Measurements from ENCODE around the gene UQCC2.

Gene UQCC2

DNA sequence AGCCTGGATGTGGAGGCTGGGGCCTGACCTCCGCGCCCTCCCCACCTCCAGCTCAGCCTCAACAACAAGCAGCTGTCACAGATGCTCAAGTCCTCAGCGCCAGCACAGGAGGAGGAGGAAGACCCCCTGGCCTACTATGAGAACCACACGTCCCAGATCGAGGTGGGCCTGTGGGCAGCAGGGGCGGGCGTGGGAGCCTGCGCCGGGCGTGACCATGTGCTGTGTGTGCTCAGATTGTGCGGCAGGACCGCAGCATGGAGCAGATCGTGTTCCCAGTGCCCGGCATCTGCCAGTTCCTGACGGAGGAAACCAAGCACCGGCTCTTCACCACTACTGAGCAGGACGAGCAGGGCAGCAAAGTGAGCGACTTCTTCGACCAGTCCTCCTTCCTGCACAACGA is 23.5 kb downstream of the UQCC2 start:
- TF ChIP-seq, protein P1, sequence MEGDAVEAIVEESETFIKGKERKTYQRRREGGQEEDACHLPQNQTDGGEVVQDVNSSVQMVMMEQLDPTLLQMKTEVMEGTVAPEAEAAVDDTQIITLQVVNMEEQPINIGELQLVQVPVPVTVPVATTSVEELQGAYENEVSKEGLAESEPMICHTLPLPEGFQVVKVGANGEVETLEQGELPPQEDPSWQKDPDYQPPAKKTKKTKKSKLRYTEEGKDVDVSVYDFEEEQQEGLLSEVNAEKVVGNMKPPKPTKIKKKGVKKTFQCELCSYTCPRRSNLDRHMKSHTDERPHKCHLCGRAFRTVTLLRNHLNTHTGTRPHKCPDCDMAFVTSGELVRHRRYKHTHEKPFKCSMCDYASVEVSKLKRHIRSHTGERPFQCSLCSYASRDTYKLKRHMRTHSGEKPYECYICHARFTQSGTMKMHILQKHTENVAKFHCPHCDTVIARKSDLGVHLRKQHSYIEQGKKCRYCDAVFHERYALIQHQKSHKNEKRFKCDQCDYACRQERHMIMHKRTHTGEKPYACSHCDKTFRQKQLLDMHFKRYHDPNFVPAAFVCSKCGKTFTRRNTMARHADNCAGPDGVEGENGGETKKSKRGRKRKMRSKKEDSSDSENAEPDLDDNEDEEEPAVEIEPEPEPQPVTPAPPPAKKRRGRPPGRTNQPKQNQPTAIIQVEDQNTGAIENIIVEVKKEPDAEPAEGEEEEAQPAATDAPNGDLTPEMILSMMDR (IDR thresholded peaks at IDR 0.05; ENCODE audit: low read length, missing control alignments): no peak
- no peak overlapping the region for H3K4me3 ChIP-seq (replicated peaks; ENCODE audit: low read depth, low read length)
- DNase-seq (ENCODE audit: low read depth): no peak

DNA sequence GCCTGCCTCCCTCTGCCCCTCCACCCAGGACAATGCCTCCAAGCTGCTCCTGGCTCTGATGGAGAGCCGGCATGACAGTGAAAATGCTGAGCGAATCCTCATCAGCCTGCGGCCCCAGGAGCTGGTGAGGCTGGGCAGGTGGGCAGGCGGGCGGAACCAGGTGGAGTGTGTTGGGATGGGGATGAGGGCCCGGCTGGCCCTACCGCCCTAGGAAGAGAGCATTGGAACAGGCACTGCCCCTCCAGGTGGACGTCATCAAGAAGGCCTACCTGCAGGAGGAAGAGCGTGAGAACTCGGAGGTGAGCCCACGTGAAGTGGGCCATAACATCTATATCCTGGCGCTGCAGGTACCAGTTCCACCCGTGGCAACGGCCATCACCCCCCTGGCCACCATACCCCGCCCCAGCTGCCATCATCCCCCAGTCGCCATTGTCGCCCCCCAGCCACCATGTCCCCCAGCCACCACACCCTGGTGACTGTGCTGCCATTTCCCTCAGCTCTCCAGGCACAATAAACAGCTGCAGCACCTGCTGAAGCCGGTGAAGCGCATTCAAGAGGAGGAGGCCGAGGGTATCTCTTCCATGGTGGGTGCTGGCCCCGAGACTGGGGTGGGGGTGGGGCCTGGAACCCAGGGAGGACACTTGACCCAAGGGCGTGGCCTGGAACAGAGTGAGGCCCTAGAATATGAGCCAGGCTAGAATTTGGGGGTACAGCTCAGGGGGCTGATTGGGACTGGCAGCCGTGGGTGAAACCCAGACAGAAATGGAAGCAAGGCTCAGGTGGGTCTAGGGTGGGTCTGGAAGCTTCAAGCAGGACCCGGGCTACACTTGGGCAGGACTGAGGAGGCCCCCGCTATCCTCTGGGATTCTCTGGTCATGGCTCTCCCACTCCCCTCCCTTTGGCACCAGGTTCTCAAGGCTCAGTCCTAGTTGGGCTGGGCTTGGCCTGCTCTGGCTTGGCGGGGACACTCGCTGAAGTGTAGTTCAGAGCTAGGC is 24.2 kb downstream of the UQCC2 start:
- TF ChIP-seq, protein P1 (IDR thresholded peaks at IDR 0.05; ENCODE audit: low read length, missing control alignments): no peak
- DNase-seq (ENCODE audit: low read depth): no peak
- no peak overlapping the region for H3K4me3 ChIP-seq (replicated peaks; ENCODE audit: low read depth, low read length)

DNA sequence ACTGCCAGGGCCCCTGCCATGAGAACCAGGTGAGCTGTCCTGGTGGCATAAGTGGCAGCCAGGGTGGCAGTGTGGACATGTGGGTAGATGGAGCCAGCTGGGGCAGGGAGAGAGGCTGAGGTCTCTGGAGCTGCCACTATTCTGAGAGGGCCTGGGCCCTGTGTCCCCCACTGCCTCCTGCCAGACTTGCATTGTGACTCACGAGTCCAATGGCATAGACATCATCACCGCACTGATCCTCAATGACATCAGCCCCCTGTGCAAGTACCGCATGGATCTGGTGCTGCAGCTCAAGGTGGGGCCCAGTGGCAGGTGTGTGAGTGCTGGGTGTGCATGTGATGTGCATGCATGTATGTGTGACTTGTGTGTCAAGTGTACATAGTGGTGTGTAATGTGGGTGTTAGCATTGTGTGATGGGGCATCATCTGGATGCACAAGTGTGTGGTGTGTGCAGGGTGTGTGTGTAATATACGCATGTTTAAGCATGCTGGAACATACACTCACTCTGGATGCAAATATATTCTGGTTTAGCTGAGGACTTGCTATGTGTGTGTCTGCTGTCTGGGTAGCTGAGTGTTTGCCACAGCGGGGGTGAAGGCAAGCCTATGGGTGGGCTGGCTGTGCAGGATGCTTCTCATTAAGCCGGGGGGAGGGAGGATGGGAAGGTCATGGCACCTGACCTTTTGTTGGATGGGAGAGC is 25.1 kb downstream of the UQCC2 start:
- DNase-seq (ENCODE audit: low read depth): no peak
- TF ChIP-seq, protein P1 (IDR thresholded peaks at IDR 0.05; ENCODE audit: low read length, missing control alignments): no peak
- H3K4me3 ChIP-seq (replicated peaks; ENCODE audit: low read depth, low read length): no peak overlapping the region

DNA sequence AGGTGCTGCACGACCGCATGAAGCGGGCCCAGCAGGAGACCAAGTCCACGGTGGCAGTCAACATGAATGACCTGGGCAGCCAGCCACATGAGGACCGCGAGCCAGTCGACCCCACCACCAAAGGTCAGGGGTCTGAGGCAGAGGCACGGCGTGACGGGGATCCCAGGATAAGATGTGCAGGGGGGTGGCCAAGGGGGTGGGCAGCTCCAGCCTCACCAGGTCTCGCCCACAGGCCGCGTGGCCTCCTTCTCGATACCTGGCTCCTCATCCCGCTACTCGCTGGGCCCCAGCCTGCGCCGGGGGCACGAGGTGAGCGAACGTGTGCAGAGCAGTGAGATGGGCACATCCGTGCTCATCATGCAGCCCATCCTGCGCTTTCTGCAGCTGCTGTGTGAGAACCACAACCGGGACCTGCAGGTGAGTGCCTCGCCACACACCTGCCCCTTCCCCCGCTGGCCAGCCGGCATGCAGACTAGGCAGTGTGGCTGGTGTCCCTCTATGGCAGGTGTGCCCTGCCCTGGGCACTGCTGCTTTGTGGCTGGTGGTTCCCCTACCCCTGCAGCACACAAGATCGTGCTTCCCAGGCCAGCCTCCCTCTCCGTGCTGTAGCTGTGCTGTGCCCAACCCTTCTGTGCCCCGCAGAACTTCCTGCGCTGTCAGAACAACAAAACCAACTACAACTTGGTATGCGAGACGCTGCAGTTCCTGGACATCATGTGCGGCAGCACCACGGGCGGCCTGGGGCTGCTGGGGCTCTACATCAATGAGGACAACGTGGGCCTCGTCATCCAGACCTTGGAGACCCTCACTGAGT is 25.9 kb downstream of the UQCC2 start:
- H3K4me3 ChIP-seq (replicated peaks; ENCODE audit: low read depth, low read length): no peak overlapping the region
- no peak for DNase-seq (ENCODE audit: low read depth)
- TF ChIP-seq, protein P1 (IDR thresholded peaks at IDR 0.05; ENCODE audit: low read length, missing control alignments): no peak

DNA sequence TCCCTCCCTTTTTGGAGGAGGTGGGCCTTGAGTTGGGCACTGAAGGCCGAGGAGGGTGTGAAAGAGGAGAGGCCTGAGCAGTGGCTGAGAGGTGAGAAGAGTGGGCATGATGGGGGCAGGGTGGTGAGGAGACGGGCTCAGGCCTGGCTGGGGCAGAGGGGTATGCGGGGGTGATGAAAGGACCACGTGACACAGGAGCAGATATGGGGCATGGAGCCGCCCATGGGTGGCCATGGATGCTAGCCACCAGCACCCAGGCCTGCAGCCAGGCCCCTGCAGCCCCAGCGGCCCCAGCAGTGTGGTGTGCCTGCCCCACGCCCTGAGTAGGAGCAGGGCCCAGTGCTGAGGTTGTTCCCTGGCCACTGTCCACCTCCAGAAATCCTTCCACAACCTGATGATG is 26.5 kb downstream of the UQCC2 start:
- no peak for DNase-seq (ENCODE audit: low read depth)
- TF ChIP-seq, protein P1 (IDR thresholded peaks at IDR 0.05; ENCODE audit: low read length, missing control alignments): no peak
- H3K4me3 ChIP-seq (replicated peaks; ENCODE audit: low read depth, low read length): no peak overlapping the region

DNA sequence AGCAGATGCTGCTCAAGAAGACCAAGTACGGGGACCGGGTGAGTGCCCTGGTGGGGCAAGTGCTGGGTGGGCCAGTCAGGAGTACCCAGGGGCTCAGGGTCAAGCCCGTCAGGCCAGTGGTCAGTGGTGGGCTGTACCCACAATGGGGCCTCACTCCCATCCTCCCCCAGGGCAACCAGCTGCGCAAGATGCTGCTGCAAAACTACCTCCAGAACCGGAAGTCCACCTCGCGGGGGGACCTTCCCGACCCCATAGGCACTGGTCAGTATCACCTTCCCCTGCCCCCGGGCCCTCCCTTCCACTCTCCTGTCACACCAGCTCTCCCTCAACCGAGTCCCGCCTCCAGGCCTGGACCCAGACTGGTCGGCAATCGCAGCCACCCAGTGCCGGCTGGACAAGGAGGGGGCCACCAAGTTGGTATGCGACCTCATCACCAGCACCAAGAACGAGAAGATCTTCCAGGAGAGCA is 27.0 kb downstream of the UQCC2 start:
- TF ChIP-seq, protein P1 (IDR thresholded peaks at IDR 0.05; ENCODE audit: low read length, missing control alignments): no peak
- no peak overlapping the region for H3K4me3 ChIP-seq (replicated peaks; ENCODE audit: low read depth, low read length)
- no peak for DNase-seq (ENCODE audit: low read depth)

Data from fibroblast of pulmonary artery (primary cell).